OCI-M2 (cell line): ENCODE data around the gene INSR.
"Not testable (repeated sequence)": the region's sequence is repeated elsewhere in the genome, so short reads cannot be mapped to it uniquely, and the experiment has no call there.

Source experiments
- DNase-seq: peaks from one replicate; lab custom pipeline; 2025; ENCODE audit not compliant: unreplicated experiment; lab: John Stamatoyannopoulos, UW

The INSR gene

GRCh38 chr19:7258840-7259395, 35.3 kb downstream of the INSR start:
- DNase-seq: no peak

- no peak for DNase-seq
Observed at GRCh38 chr19:7258041-7258839, 36.0 kb downstream of the INSR start.

- DNase-seq: no peak
Observed at GRCh38 chr19:7257148-7258040, 36.8 kb downstream of the INSR start.

GRCh38 chr19:7255631-7256030, 38.6 kb downstream of the INSR start:
- DNase-seq: no peak

GRCh38 chr19:7255119-7255518, 39.1 kb downstream of the INSR start:
- DNase-seq: no peak

- DNase-seq: no peak
Observed at GRCh38 chr19:7254590-7254989, 39.6 kb downstream of the INSR start.

GRCh38 chr19:7252364-7252763, 41.9 kb downstream of the INSR start:
- DNase-seq: no peak

GRCh38 chr19:7251494-7251893, 42.7 kb downstream of the INSR start:
- no peak for DNase-seq

- no peak for DNase-seq
Observed at GRCh38 chr19:7250951-7251350, 43.3 kb downstream of the INSR start.

- DNase-seq: no peak
Observed at GRCh38 chr19:7250057-7250596, 44.1 kb downstream of the INSR start.

GRCh38 chr19:7247155-7247554, 47.1 kb downstream of the INSR start:
- no peak for DNase-seq

GRCh38 chr19:7246601-7247000, 47.6 kb downstream of the INSR start:
- DNase-seq: no peak

- DNase-seq: no peak
Observed at GRCh38 chr19:7242601-7243258, 51.5 kb downstream of the INSR start.

GRCh38 chr19:7238051-7238450, 56.2 kb downstream of the INSR start:
- DNase-seq: no peak

GRCh38 chr19:7236153-7236552, 58.1 kb downstream of the INSR start:
- DNase-seq: no peak

- no peak for DNase-seq
Observed at GRCh38 chr19:7230826-7231225, 63.4 kb downstream of the INSR start.

GRCh38 chr19:7229735-7230134, 64.5 kb downstream of the INSR start:
- no peak for DNase-seq

- no peak for DNase-seq
Observed at GRCh38 chr19:7228935-7229541, 65.2 kb downstream of the INSR start.

GRCh38 chr19:7227735-7228134, 66.5 kb downstream of the INSR start:
- no peak for DNase-seq

GRCh38 chr19:7227149-7227548, 67.1 kb downstream of the INSR start:
- not testable (repeated sequence) for DNase-seq

- no peak for DNase-seq
Observed at GRCh38 chr19:7226739-7227138, 67.5 kb downstream of the INSR start.
